GM19395 (cell line): ENCODE data around the gene INTS4.
"Not testable (repeated sequence)": the region's sequence is repeated elsewhere in the genome, so short reads cannot be mapped to it uniquely, and the experiment has no call there.

Source experiments
- ATAC-seq: cut with Tn5 transposase; IDR thresholded peaks from one replicate; pipeline ENCODE4 v1.9.1; 2021; ENCODE audit warnings: mild to moderate bottlenecking, moderate library complexity; ENCODE audit not compliant: unreplicated experiment

The INTS4 gene

GRCh38 chr11:77959434-77959833, 35.0 kb downstream of the INTS4 start:
- no peak for ATAC-seq

- not testable (repeated sequence) for ATAC-seq
Observed at GRCh38 chr11:77958583-77959177, 35.8 kb downstream of the INTS4 start.

- not testable (repeated sequence) for ATAC-seq
Observed at GRCh38 chr11:77943296-77943695, 51.2 kb downstream of the INTS4 start.

GRCh38 chr11:77942465-77942864, 52.0 kb downstream of the INTS4 start:
- not testable (repeated sequence) for ATAC-seq

- not testable (repeated sequence) for ATAC-seq
Observed at GRCh38 chr11:77933596-77933995, 60.9 kb downstream of the INTS4 start.

- not testable (repeated sequence) for ATAC-seq
Observed at GRCh38 chr11:77930334-77931208, 63.9 kb downstream of the INTS4 start.

- ATAC-seq = not testable (repeated sequence)
Observed at GRCh38 chr11:77917713-77918112, 76.8 kb downstream of the INTS4 start.

- ATAC-seq = not testable (repeated sequence)
Observed at GRCh38 chr11:77914307-77914791, 80.1 kb downstream of the INTS4 start.

GRCh38 chr11:77913608-77914306, 80.7 kb downstream of the INTS4 start:
- not testable (repeated sequence) for ATAC-seq

- ATAC-seq = not testable (repeated sequence)
Observed at GRCh38 chr11:77910828-77911227, 83.6 kb downstream of the INTS4 start.

GRCh38 chr11:77909277-77909676, 85.2 kb downstream of the INTS4 start:
- no peak for ATAC-seq

GRCh38 chr11:77908835-77909234, 85.6 kb downstream of the INTS4 start:
- no peak for ATAC-seq

- ATAC-seq = not testable (repeated sequence)
Observed at GRCh38 chr11:77894949-77895348, 99.5 kb downstream of the INTS4 start.

- ATAC-seq = not testable (repeated sequence)
Observed at GRCh38 chr11:77891703-77892102, 102.8 kb downstream of the INTS4 start.

GRCh38 chr11:77891256-77891655, 103.2 kb downstream of the INTS4 start:
- not testable (repeated sequence) for ATAC-seq

GRCh38 chr11:77890619-77891056, 103.8 kb downstream of the INTS4 start:
- not testable (repeated sequence) for ATAC-seq

GRCh38 chr11:77890100-77890614, 104.3 kb downstream of the INTS4 start:
- ATAC-seq = not testable (repeated sequence)

GRCh38 chr11:77889045-77889444, 105.4 kb downstream of the INTS4 start:
- not testable (repeated sequence) for ATAC-seq

- no peak for ATAC-seq
Observed at GRCh38 chr11:77886401-77886800, 108.1 kb downstream of the INTS4 start.

- ATAC-seq = no peak
Observed at GRCh38 chr11:77884829-77885190, 109.7 kb downstream of the INTS4 start.
